ENCODE data around the gene ATL1. TPM values are rescaled to one million over a fixed set of nuclear protein-coding genes. Genes with fewer than 3 reads are reported as not detected.
"Not testable (repeated sequence)": the region's sequence is repeated elsewhere in the genome, so short reads cannot be mapped to it uniquely, and the experiment has no call there.

The ATL1 gene
- total RNA-seq, 1 donor from 2014 or later, result 7.4 TPM

GRCh38 chr14:50542941-50543418 lies 17.0 kb upstream of the ATL1 start:
- H3K27ac Mint-ChIP-seq (ENCODE audit: unreplicated experiment), result no peak overlapping the region
- TF ChIP-seq CTCF (IDR thresholded peaks at IDR 0.05), result peak; percentile 69
- H3K4me1 Mint-ChIP-seq (ENCODE audit: unreplicated experiment), result no peaks in the 10 kb centered on the region
- no peak overlapping the region for H3K4me3 Mint-ChIP-seq (ENCODE audit: unreplicated experiment)
- H3K27me3 Mint-ChIP-seq (ENCODE audit: unreplicated experiment), result peaks cover 4% of the 10 kb centered on the region
- no peak for DNase-seq (ENCODE audit: extremely low spot score, unreplicated experiment)
- no peaks in the 10 kb centered on the region for H3K9me3 Mint-ChIP-seq (ENCODE audit: unreplicated experiment)
- no peaks in the 10 kb centered on the region for H3K36me3 Mint-ChIP-seq (ENCODE audit: unreplicated experiment)

GRCh38 chr14:50544911-50545310 lies 15.0 kb upstream of the ATL1 start:
- no peaks in the 10 kb centered on the region for H3K4me1 Mint-ChIP-seq (ENCODE audit: unreplicated experiment)
- TF ChIP-seq CTCF (IDR thresholded peaks at IDR 0.05), result no peak
- no peak overlapping the region for H3K4me3 Mint-ChIP-seq (ENCODE audit: unreplicated experiment)
- no peak for DNase-seq (ENCODE audit: extremely low spot score, unreplicated experiment)
- no peak overlapping the region for H3K27ac Mint-ChIP-seq (ENCODE audit: unreplicated experiment)
- H3K36me3 Mint-ChIP-seq (ENCODE audit: unreplicated experiment), result no peaks in the 10 kb centered on the region
- no peaks in the 10 kb centered on the region for H3K9me3 Mint-ChIP-seq (ENCODE audit: unreplicated experiment)
- peaks cover 4% of the 10 kb centered on the region for H3K27me3 Mint-ChIP-seq (ENCODE audit: unreplicated experiment)

GRCh38 chr14:50545618-50546017 lies 14.3 kb upstream of the ATL1 start:
- H3K4me1 Mint-ChIP-seq (ENCODE audit: unreplicated experiment), result no peaks in the 10 kb centered on the region
- H3K27me3 Mint-ChIP-seq (ENCODE audit: unreplicated experiment), result peaks cover 8% of the 10 kb centered on the region
- no peak overlapping the region for H3K27ac Mint-ChIP-seq (ENCODE audit: unreplicated experiment)
- no peak overlapping the region for H3K4me3 Mint-ChIP-seq (ENCODE audit: unreplicated experiment)
- TF ChIP-seq CTCF (IDR thresholded peaks at IDR 0.05), result no peak
- no peak for DNase-seq (ENCODE audit: extremely low spot score, unreplicated experiment)
- no peaks in the 10 kb centered on the region for H3K36me3 Mint-ChIP-seq (ENCODE audit: unreplicated experiment)
- no peaks in the 10 kb centered on the region for H3K9me3 Mint-ChIP-seq (ENCODE audit: unreplicated experiment)

- no peak overlapping the region for H3K27ac Mint-ChIP-seq (ENCODE audit: unreplicated experiment)
- peaks cover 37% of the 10 kb centered on the region for H3K27me3 Mint-ChIP-seq (ENCODE audit: unreplicated experiment)
- H3K36me3 Mint-ChIP-seq (ENCODE audit: unreplicated experiment), result no peaks in the 10 kb centered on the region
- no peaks in the 10 kb centered on the region for H3K9me3 Mint-ChIP-seq (ENCODE audit: unreplicated experiment)
- no peaks in the 10 kb centered on the region for H3K4me1 Mint-ChIP-seq (ENCODE audit: unreplicated experiment)
- no peak for TF ChIP-seq CTCF (IDR thresholded peaks at IDR 0.05)
- DNase-seq (ENCODE audit: extremely low spot score, unreplicated experiment), result no peak
- no peak overlapping the region for H3K4me3 Mint-ChIP-seq (ENCODE audit: unreplicated experiment)
Observed at GRCh38 chr14:50550294-50550693, 9.7 kb upstream of the ATL1 start.

- Mint-ChIP-seq H3K9me3 (ENCODE audit: unreplicated experiment) (no peaks in the 10 kb centered on the region), H3K4me3 (ENCODE audit: unreplicated experiment) (no peak overlapping the region), H3K4me1 (ENCODE audit: unreplicated experiment) (no peaks in the 10 kb centered on the region), H3K27ac (ENCODE audit: unreplicated experiment) (no peak overlapping the region), H3K27me3 (ENCODE audit: unreplicated experiment) (peaks cover 42% of the 10 kb centered on the region), H3K36me3 (ENCODE audit: unreplicated experiment) (no peaks in the 10 kb centered on the region)
- no peak for DNase-seq (ENCODE audit: extremely low spot score, unreplicated experiment)
- TF ChIP-seq CTCF (IDR thresholded peaks at IDR 0.05), result no peak
Observed at GRCh38 chr14:50551877-50552276, 8.1 kb upstream of the ATL1 start.

- DNase-seq (ENCODE audit: extremely low spot score, unreplicated experiment); H3K27ac Mint-ChIP-seq (ENCODE audit: unreplicated experiment): not testable (repeated sequence)
Observed at GRCh38 chr14:50552796-50553195, 7.1 kb upstream of the ATL1 start.

More at GRCh38 chr14:50552796-50553195, 7.1 kb upstream of the ATL1 start:
- not testable (repeated sequence) for H3K4me3 Mint-ChIP-seq (ENCODE audit: unreplicated experiment); H3K9me3 Mint-ChIP-seq (ENCODE audit: unreplicated experiment); H3K4me1 Mint-ChIP-seq (ENCODE audit: unreplicated experiment); H3K36me3 Mint-ChIP-seq (ENCODE audit: unreplicated experiment)
- H3K27me3 Mint-ChIP-seq (ENCODE audit: unreplicated experiment), result peaks cover 48% of the 10 kb centered on the region
